Naive thymus-derived CD8-positive, alpha-beta T cell (primary cell): ENCODE measurements around the gene RTBDN. TPM values are rescaled to one million over a fixed set of nuclear protein-coding genes. Genes with fewer than 3 reads are reported as not detected.
"Not testable (repeated sequence)": the region's sequence is repeated elsewhere in the genome, so short reads cannot be mapped to it uniquely, and the experiment has no call there.

Source experiments
- ATAC-seq, 2 donors: fragments of 150-1000 bp; cut with Tn5 transposase in 1 of 2; sonication (Bioruptor Pico), chemical (Tn5 transposase) in 1 of 2; 1 replicate in 1 of 2; 2 replicates in 1 of 2; pipeline ENCODE4 v1.10.0; 2021; ENCODE audit warnings: mild to moderate bottlenecking in 2 of 2, moderate library complexity in 2 of 2
- POLR2A ChIA-PET: fragments of 350-600 bp; sonication (Branson Sonifier 250); formaldehyde crosslinking; loops from one replicate; lab custom pipeline; 2021; ENCODE audit warnings: antibody characterized with exemption; lab: Charles Lee
- DNase-seq, 10 donors: peaks; one replicate each; pipeline versions ENCODE4 v3.0.0 to v3.0.0-alpha.2; 2020 to 2022
- H3K27ac Mint-ChIP-seq, 10 donors: one replicate each; pipeline ENCODE4 v1.8.0; 2020 to 2022; ENCODE audit warnings: mild to moderate bottlenecking in 10 of 10, mixed read lengths in 10 of 10, moderate library complexity in 4 of 10, inconsistent platforms in 1 of 10
- H3K27me3 Mint-ChIP-seq, 5 donors: one replicate each; pipeline ENCODE4 v1.8.0; 2021 to 2022; ENCODE audit warnings: mixed read lengths in 5 of 5
- H3K36me3 Mint-ChIP-seq, 3 donors: one replicate each; pipeline ENCODE4 v1.8.0; 2020 to 2022; ENCODE audit warnings: mixed read lengths in 3 of 3, mild to moderate bottlenecking in 2 of 3, inconsistent platforms in 1 of 3
- H3K4me1 Mint-ChIP-seq, 4 donors: one replicate each; pipeline ENCODE4 v1.8.0; 2021 to 2022; ENCODE audit warnings: mixed read lengths in 4 of 4
- H3K4me3 Mint-ChIP-seq, 10 donors: one replicate each; pipeline ENCODE4 v1.8.0; 2020 to 2022; ENCODE audit warnings: mild to moderate bottlenecking in 10 of 10, mixed read lengths in 10 of 10, moderate library complexity in 6 of 10, inconsistent platforms in 1 of 10
- H3K9me3 Mint-ChIP-seq, 9 donors: one replicate each; pipeline ENCODE4 v1.8.0; 2020 to 2022; ENCODE audit warnings: mixed read lengths in 9 of 9, mild to moderate bottlenecking in 3 of 9, inconsistent platforms in 1 of 9, moderate library complexity in 1 of 9
- polyA plus RNA-seq, 3 donors: library from polyadenylated mRNA; unstranded; fragments of 300-500 nt; fragmentation: Illumina TruSeq; gene quantifications; one replicate each; pipeline ENCODE4 v1.2.3, GENCODE V29; 2021
- total RNA-seq, 8 experiments: library from RNA in 2 of 8; stranded (reverse) in 2 of 8; gene quantifications; one replicate each; pipeline ENCODE4 v1.2.3 and lab custom pipeline; 2021 to 2026

The RTBDN gene
- total and polyA plus RNA-seq, 5 experiments from 2014 or later = not detected

DNA sequence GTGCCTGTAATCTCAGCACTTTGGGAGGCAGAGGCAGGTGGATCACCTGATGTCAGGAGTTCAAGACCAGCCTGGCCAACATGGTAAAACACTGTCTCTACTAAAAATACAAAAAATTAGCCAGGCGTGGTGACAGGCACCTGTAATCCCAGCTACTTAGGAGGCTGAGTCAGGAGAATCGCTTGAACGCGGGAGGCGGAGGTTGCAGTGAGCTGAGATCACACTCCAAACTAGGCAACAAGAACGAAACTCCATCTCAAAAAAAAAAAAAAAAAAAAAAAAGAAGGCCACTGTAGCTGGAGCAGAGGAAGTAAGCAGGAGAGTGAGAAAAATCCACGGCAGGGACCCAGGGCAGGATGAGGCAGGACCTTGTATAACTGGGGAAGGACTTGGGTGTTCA, 12.2 kb upstream of the RTBDN start:
- H3K4me3 Mint-ChIP-seq = peak overlapping the region in 1 of 10 donors; percentile 6
- not testable (repeated sequence) for H3K27ac Mint-ChIP-seq

DNA sequence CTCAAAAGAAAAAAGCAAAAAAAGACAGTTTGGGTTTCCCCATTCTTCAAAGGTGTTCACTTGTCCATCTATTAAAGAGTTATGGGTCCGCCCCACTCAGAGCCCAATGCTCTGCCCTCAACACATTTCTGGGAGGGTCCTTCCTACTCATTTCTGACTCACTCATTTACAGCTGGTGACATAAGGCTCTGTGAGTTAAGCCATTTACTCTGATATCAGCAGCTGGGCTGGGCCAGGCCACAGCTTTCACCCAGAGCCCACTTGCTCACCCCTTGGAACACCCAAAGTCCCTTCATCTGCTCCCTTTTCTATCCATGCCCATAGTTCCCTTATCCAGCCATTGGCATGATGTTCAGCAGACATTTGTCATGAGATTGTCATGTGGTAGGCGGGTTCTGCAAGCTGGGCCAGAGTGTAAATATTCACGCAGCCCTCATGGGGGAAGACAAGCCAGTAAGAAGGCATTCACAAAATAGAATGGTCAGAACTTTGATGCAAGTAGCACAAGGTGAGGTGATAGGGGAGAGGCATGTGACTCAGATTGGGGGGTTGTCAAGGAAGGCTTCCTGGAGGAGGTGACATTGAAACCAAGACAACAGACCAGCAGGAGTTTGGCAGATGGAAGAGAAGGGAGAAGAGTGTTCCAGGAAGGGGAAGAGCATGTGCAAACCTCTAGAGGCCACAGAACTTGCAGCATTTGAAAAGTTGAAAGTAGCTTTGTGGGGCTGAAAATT, 9.8 kb upstream of the RTBDN start:
- Mint-ChIP-seq H3K4me3 (no peak overlapping the region), H3K27me3 (peaks cover 38 to 75% (median 56%) of the 10 kb centered on the region in 5 donors), H3K36me3 (peaks cover 0 to 11% (median 2%) of the 10 kb centered on the region in 3 donors), H3K9me3 (no peaks in the 10 kb centered on the region), H3K4me1 (peaks cover 21 to 31% (median 29%) of the 10 kb centered on the region in 4 donors), H3K27ac (no peak overlapping the region)
- ATAC-seq = no peak
- POLR2A ChIA-PET = interaction anchor here (0.5 kb wide), 2 partner anchors 36 to 117 kb away, joined by 3 to 5 read pairs; no protein-coding TSS in a partner anchor
- no peak for DNase-seq

More for the DNA sequence above, 12.2 kb upstream of the RTBDN start:
- H3K4me1 Mint-ChIP-seq = peaks cover 7 to 11% (median 9%) of the 10 kb centered on the region in 4 donors
- H3K9me3 Mint-ChIP-seq, H3K36me3 Mint-ChIP-seq, ATAC-seq, DNase-seq: not testable (repeated sequence)
- H3K27me3 Mint-ChIP-seq = peaks cover 21 to 52% (median 34%) of the 10 kb centered on the region in 5 donors
- POLR2A ChIA-PET = interaction anchor here (0.6 to 2.1 kb wide), 6 partner anchors 46 to 1843 kb away, joined by 3 to 8 read pairs (median 4); no protein-coding TSS in a partner anchor

DNA sequence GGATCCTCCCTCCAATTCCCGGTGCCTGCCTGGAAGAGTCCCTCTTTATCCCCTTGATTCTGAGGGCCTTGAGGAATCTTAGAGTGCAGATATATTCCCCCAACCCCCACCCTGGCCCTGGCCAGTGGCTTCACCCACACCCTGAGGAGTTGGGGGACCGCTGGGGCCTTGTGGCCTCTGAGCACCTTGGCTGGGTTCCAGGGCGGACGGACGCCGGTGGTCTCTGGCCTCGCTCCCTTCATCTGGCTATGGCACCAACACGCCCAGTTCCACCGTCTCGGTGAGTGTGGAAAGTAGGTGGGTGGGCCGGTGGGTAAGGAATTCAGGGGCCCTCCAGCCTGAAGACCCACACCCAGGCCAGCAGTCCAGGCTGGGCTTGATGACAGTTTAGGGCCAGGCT, 8.9 kb upstream of the RTBDN start:
- peaks cover 0 to 11% (median 2%) of the 10 kb centered on the region in 3 donors for H3K36me3 Mint-ChIP-seq
- H3K4me1 Mint-ChIP-seq = peaks cover 23 to 39% (median 34%) of the 10 kb centered on the region in 4 donors
- no peak for ATAC-seq
- peaks cover 38 to 83% (median 54%) of the 10 kb centered on the region in 5 donors for H3K27me3 Mint-ChIP-seq
- DNase-seq = no peak
- H3K9me3 Mint-ChIP-seq = no peaks in the 10 kb centered on the region
- no peak overlapping the region for H3K4me3 Mint-ChIP-seq
- no peak overlapping the region for H3K27ac Mint-ChIP-seq
- POLR2A ChIA-PET = no interaction called here

DNA sequence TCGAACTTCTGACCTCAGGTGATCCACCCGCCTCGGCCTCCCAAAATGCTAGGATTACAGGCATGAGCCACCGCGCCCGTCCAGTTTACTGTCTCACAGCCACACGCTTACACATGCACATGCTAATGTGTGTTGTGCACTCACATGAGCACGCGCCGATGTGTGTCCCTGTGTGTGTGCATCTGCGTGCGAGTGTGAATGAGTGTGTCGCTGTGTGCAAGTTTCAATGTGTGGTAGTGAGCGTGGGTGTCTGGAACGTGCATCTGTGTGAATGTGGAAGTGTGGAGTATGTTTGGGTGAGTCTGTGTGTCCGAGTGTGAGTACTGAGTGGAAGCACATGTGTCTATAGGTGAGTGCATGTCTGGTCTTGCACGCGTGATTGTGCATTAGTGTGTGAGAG, 8.1 kb upstream of the RTBDN start:
- DNase-seq (no peak), ATAC-seq (no peak)
- peaks cover 21 to 36% (median 34%) of the 10 kb centered on the region in 4 donors for H3K4me1 Mint-ChIP-seq
- H3K27me3 Mint-ChIP-seq = peaks cover 43 to 88% (median 56%) of the 10 kb centered on the region in 5 donors
- no peaks in the 10 kb centered on the region for H3K9me3 Mint-ChIP-seq
- H3K4me3 Mint-ChIP-seq = peak overlapping the region in 1 of 10 donors; percentile 11
- POLR2A ChIA-PET = no interaction called here
- no peak overlapping the region for H3K27ac Mint-ChIP-seq
- H3K36me3 Mint-ChIP-seq = peaks cover 0 to 11% (median 2%) of the 10 kb centered on the region in 3 donors

DNA sequence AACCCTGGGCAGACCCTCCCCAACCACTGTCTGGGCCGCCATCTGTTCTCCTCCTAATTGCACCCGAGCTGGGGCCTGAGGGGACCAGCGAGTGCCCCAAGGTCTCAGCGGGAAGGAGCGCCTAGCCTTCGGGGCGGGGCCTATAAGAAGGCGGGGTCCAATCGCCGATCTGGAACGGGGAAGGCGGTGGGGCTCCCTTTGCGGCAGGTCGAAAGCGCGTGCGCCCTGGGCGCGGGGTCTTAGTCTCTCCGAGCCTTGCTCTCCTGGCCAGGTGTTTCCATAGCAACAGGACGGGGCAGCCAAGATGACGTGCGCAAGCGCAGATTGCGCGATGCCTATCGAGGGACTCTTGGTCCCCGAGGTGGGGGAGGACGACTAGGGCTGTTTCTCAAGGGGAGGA, 6.7 kb upstream of the RTBDN start:
- H3K36me3 Mint-ChIP-seq = peaks cover 0 to 11% (median 2%) of the 10 kb centered on the region in 3 donors
- POLR2A ChIA-PET = no interaction called here
- H3K27ac Mint-ChIP-seq = no peak overlapping the region
- ATAC-seq (no peak), DNase-seq (no peak)
- peak overlapping the region; percentile 7 to 75 (median 42) for H3K4me3 Mint-ChIP-seq
- H3K27me3 Mint-ChIP-seq = peaks cover 51 to 89% (median 61%) of the 10 kb centered on the region in 5 donors
- H3K9me3 Mint-ChIP-seq = no peaks in the 10 kb centered on the region
- H3K4me1 Mint-ChIP-seq = peaks cover 19 to 43% (median 33%) of the 10 kb centered on the region in 4 donors

DNA sequence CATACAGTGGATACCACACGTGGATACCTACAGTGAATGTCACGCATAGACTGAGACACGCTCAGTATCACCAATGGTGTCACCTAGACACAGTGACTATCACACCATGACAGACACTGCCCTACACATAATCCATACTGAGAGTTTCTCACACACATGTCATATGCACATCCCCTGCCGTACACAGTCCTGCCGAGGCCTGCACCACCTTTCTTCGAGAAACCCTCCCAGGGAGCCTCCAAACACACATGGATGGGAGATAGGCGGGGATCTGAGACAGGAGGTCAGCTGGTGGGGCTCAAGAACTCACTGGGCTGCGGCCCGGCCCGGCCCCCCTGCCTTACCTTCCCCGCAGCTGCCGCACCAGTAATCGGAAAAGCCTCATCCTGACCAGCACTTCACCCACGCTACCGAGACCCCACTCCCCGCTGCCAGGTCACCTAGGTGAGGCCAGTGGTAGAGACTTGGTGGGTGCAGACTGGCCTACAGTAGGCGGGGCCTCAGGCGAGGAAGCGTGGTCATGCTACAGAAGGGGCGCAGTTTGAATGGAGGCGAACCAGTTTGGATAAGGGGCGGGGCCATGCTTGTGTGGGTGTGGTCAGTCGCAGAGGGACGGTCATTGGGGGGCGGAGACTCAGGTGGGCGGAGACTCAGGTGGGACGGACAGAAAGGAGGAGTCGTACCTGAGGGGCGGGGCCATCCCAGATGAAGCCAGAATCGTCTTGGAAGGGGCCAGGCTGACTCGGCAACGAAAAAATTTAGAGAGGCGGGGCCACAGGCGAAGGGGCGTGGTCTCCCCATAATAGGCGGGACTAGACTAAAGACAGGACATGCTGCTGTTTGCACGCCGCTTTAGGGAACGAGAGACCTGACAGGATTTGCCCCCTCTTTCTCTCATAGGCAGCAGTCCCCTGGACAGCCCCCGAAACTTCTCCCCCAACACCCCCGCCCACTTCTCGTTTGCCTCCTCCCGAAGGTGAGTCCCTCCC, 6.0 kb upstream of the RTBDN start:
- peak in 4 of 10 donors; percentile 14 to 39 (median 28) for DNase-seq

DNA sequence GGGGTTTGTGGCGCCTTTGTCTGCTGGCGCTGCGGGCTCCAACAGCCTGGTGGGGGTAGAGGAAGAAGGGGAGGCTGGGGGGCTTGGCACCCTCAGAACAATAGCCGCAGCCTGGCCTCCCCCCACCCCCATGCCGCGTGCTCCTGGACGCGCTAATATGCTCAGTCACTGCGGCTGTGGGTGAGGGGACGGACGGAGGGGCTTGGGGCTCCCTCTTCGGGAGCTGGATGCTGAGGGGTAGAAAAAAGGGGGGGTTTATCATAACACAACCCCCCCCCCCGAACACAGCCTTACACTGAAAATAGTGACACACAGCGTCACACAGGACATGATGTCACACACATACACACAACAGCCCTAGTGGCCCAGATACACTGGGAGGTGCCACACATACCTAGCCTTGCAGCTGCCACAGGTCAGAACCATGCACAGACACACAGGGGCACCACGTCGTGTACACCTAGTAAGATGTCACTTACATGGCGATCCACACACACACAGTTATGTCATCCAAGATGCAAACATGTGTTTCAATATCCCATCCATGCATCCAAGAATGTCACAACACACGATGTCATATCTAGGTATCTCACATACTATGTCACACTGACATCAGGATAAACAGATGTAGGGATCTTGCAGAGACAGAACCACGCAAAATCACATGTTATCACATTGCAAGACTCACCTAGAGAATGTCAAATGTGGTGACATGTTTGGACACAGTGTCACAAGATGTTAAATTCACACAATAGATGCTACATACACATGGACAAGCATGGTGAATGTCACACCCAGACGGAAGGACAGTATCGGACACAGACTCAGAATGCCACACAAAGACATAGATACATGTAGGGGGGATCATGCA, 4.7 kb upstream of the RTBDN start:
- H3K36me3 Mint-ChIP-seq = peaks cover 0 to 11% (median 2%) of the 10 kb centered on the region in 3 donors
- H3K27me3 Mint-ChIP-seq = peaks cover 55 to 92% (median 67%) of the 10 kb centered on the region in 5 donors
- POLR2A ChIA-PET = no interaction called here
- peak overlapping the region; percentile 4 to 82 (median 74) for H3K4me3 Mint-ChIP-seq
- H3K4me1 Mint-ChIP-seq = peaks cover 23 to 50% (median 38%) of the 10 kb centered on the region in 4 donors
- H3K27ac Mint-ChIP-seq = peak overlapping the region in 1 of 10 donors; percentile 75
- peak in 1 of 2 donors; percentile 68 for ATAC-seq
- peak in 2 of 10 donors; percentile 21 to 62 for DNase-seq
- H3K9me3 Mint-ChIP-seq = peaks cover 0 to 4% (median 0%) of the 10 kb centered on the region in 9 donors

More for the DNA sequence above, 6.0 kb upstream of the RTBDN start:
- peak in 1 of 2 donors; percentile 24 for ATAC-seq
- Mint-ChIP-seq H3K36me3 (peaks cover 0 to 11% (median 2%) of the 10 kb centered on the region in 3 donors), H3K4me3 (peak overlapping the region in 9 of 10 donors; percentile 7 to 75 (median 43)), H3K4me1 (peaks cover 19 to 43% (median 33%) of the 10 kb centered on the region in 4 donors), H3K27me3 (peaks cover 54 to 89% (median 66%) of the 10 kb centered on the region in 5 donors), H3K27ac (peak overlapping the region in 1 of 10 donors; percentile 70), H3K9me3 (no peaks in the 10 kb centered on the region)
- POLR2A ChIA-PET = no interaction called here

DNA sequence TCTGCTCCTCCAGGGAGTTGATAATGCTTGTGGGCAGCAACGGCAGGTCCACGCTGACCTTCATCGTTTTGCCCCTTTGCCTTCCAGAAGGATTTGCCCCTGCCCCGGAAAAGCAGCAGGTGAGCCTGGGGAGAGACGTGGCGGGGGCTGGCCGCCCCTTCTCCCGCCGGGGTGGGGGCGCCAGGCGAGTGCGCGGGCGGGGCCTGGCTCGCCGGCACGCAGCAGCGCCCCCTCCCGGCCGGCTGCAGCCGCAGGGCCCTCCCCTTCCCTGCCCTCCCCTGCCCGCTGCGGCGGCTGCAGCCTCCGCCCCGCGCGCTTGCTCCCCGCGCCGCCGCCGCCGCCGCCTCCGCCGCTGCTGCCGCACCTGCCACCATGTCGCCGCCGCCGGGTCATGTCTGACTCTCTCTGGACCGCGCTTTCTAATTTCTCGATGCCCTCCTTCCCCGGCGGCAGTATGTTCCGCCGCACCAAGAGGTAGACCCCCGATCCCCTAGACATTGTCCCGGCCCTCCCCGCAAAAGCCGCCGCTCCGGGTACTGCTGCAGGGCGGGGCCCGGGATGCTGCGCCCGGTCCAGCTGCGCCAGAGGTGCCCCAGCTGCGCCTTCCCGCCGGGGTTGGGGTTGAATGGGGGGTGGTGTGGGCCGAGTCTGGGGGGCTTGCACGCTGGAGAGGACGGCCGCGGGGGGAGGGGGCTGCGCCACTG, 4.0 kb upstream of the RTBDN start, which contains the start of gene MAST1:
TSS of gene MAST1 (plus strand) at position 334 of the 704 bp plus-strand sequence. CDS start at position 392, 58 bp downstream.
- Mint-ChIP-seq H3K4me3 (peak within 1 kb of the TSS; percentile 4 to 82 (median 74)), H3K36me3 (peaks cover 0 to 11% (median 0%) of the 10 kb centered on the region in 3 donors), H3K27me3 (peaks cover 56 to 90% (median 65%) of the 10 kb centered on the region in 5 donors), H3K27ac (peak within 1 kb of the TSS in 3 of 10 donors; percentile 34 to 75 (median 37)), H3K9me3 (peaks cover 0 to 4% (median 0%) of the 10 kb centered on the region in 9 donors), H3K4me1 (peaks cover 24 to 52% (median 40%) of the 10 kb centered on the region in 4 donors)
- DNase-seq (peak; percentile 20 to 68 (median 49)), ATAC-seq (peak; percentile 67 to 72)
- POLR2A ChIA-PET = no interaction called here

DNA sequence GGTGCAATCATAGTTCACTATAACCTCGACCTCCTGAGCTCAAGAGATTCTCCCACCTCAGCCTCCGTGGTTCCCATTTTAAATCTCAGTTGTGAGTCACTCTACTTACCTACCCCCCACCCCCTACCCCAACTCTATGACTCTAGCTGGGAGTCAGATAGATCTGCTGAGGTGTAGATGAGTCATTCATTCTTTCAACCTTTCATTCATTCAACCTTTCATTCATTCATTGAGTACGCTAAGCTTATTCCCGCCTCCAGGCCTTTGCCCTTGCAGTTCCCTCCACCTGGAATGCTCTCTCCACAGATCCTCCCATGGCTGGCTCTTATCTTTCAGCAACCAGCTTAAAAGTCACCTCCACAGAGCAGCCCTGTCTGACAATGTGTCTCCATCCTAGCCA, 2.8 kb upstream of the RTBDN start:
- Mint-ChIP-seq H3K27me3 (peaks cover 56 to 91% (median 68%) of the 10 kb centered on the region in 5 donors), H3K4me3 (peak overlapping the region in 6 of 10 donors; percentile 11 to 46 (median 22)), H3K9me3 (peaks cover 0 to 4% (median 0%) of the 10 kb centered on the region in 9 donors), H3K27ac (no peak overlapping the region), H3K36me3 (peaks cover 0 to 15% (median 3%) of the 10 kb centered on the region in 3 donors), H3K4me1 (peaks cover 30 to 62% (median 47%) of the 10 kb centered on the region in 4 donors)
- no peak for DNase-seq
- ATAC-seq = no peak
- POLR2A ChIA-PET = interaction anchor here (0.7 kb wide), 1 partner anchor 266 kb away, joined by 3 read pairs; no protein-coding TSS in a partner anchor

DNA sequence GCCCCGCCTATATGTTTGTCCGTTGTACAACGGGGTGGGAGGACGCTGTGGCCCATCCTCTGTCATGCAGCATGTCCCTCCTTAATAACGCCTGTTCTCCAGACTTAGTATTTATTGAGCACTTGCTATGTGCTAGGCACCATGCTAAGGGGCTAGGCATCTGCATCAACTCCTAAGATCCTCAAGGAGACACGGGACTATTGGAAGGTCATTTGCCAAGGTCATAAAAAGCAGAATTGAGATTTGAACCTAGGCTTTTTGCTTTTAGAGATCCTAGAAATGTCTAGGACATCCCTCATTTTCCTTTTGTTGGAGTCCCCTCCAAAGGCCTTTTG, 2.1 kb upstream of the RTBDN start:
- Mint-ChIP-seq H3K4me1 (peaks cover 29 to 64% (median 49%) of the 10 kb centered on the region in 4 donors), H3K27ac (no peak overlapping the region), H3K9me3 (peaks cover 0 to 6% (median 2%) of the 10 kb centered on the region in 9 donors), H3K4me3 (peak overlapping the region in 1 of 10 donors; percentile 26), H3K36me3 (peaks cover 0 to 13% (median 3%) of the 10 kb centered on the region in 3 donors), H3K27me3 (peaks cover 58 to 91% (median 68%) of the 10 kb centered on the region in 5 donors)
- POLR2A ChIA-PET = no interaction called here
- ATAC-seq (no peak), DNase-seq (no peak)
